Neuronal stem cell (in vitro differentiated cells): ENCODE measurements around the gene ZFAND2A.
A peak's percentile ranks its signal among the peaks of the same experiment; 100 is the strongest.
"Not testable (repeated sequence)": the region's sequence is repeated elsewhere in the genome, so short reads cannot be mapped to it uniquely, and the experiment has no call there.

ENCODE experiments used
- DNase-seq: peaks from one replicate; pipeline ENCODE4 v3.0.0-alpha.2; 2013; ENCODE audit warnings: low spot score
- H2AFZ ChIP-seq: one replicate; pipeline ENCODE4 v1.6.1; 2013; ENCODE audit warnings: mild to moderate bottlenecking, low read length, inconsistent platforms
- H2AK5ac ChIP-seq: 2 replicates; pipeline ENCODE4 v1.6.1; 2013; ENCODE audit warnings: low read depth, mild to moderate bottlenecking, inconsistent platforms, low read length, moderate library complexity, mixed read lengths
- H2BK120ac ChIP-seq: 2 replicates; pipeline ENCODE4 v1.6.1; 2013; ENCODE audit warnings: low read depth, mild to moderate bottlenecking, inconsistent platforms, low read length, moderate library complexity, mixed read lengths
- H2BK12ac ChIP-seq: one replicate; pipeline ENCODE4 v1.6.1; 2013; ENCODE audit warnings: low read length, inconsistent platforms
- H2BK15ac ChIP-seq: 2 replicates; pipeline ENCODE4 v1.6.1; 2013; ENCODE audit warnings: mild to moderate bottlenecking, low read length, inconsistent platforms, mixed read lengths
- H2BK5ac ChIP-seq: one replicate; pipeline ENCODE4 v1.6.1; 2013; ENCODE audit warnings: inconsistent platforms, mild to moderate bottlenecking, low read length, moderate library complexity
- H3K14ac ChIP-seq: one replicate; pipeline ENCODE4 v1.6.1; 2013; ENCODE audit warnings: low read length, inconsistent platforms
- H3K18ac ChIP-seq: 2 replicates; pipeline ENCODE4 v1.6.1; 2013; ENCODE audit warnings: low read length, inconsistent platforms
- H3K23ac ChIP-seq: 2 replicates; pipeline ENCODE4 v1.6.1; 2013; ENCODE audit warnings: low read depth, mild to moderate bottlenecking, mixed read lengths, low read length, inconsistent platforms; ENCODE audit not compliant: poor library complexity
- H3K27ac ChIP-seq: replicated peaks from 3 replicates; pipeline ENCODE4 v1.5.1; 2013; ENCODE audit warnings: low read length, inconsistent platforms
- H3K27me3 ChIP-seq, 3 experiments: 2 replicates each; pipeline ENCODE4 v1.6.1; 2013; ENCODE audit warnings: low read length in 3 of 3, mild to moderate bottlenecking in 2 of 3, inconsistent platforms in 1 of 3, low read depth in 1 of 3, mixed read lengths in 1 of 3, moderate library complexity in 1 of 3; ENCODE audit not compliant: control insufficient read depth in 3 of 3, insufficient read depth in 3 of 3
- H3K36me3 ChIP-seq, 2 donors: replicated peaks in 1 of 2; 2 replicates each; pipeline ENCODE4 v1.6.1; 2013; ENCODE audit warnings: low read length in 2 of 2; ENCODE audit not compliant: control insufficient read depth in 2 of 2, insufficient read depth in 2 of 2
- H3K4ac ChIP-seq: 2 replicates; pipeline ENCODE4 v1.6.1; 2013; ENCODE audit warnings: inconsistent platforms, mild to moderate bottlenecking, low read length, moderate library complexity
- H3K4me1 ChIP-seq, 2 donors: 1 replicate in 1 of 2; 2 replicates in 1 of 2; pipeline ENCODE4 v1.6.1; 2013; ENCODE audit warnings: low read length in 2 of 2, low read depth in 1 of 2; ENCODE audit not compliant: control insufficient read depth in 2 of 2, insufficient read depth in 1 of 2
- H3K4me2 ChIP-seq: one replicate; pipeline ENCODE4 v1.6.1; 2013; ENCODE audit warnings: mild to moderate bottlenecking, low read length, inconsistent platforms; ENCODE audit not compliant: insufficient read depth, poor library complexity, severe bottlenecking
- H3K4me3 ChIP-seq, 2 donors: 2 replicates each; pipeline ENCODE4 v1.5.1; 2013; ENCODE audit warnings: low read length in 2 of 2, mild to moderate bottlenecking in 2 of 2, inconsistent platforms in 1 of 2, moderate library complexity in 1 of 2
- H3K79me1 ChIP-seq: one replicate; pipeline ENCODE4 v1.6.1; 2013; ENCODE audit warnings: low read depth, mild to moderate bottlenecking, inconsistent platforms, low read length, moderate library complexity
- H3K9ac ChIP-seq: one replicate; pipeline ENCODE4 v1.6.1; 2013; ENCODE audit warnings: mild to moderate bottlenecking, low read depth, low read length, inconsistent platforms; ENCODE audit not compliant: poor library complexity
- H3K9me3 ChIP-seq, 2 donors: replicated peaks in 1 of 2; 2 replicates each; pipeline versions ENCODE3 to v1.6.1; 2013; ENCODE audit warnings: low read length in 2 of 2, mild to moderate bottlenecking in 2 of 2, inconsistent platforms in 1 of 2, low read depth in 1 of 2, mixed read lengths in 1 of 2, moderate library complexity in 1 of 2; ENCODE audit not compliant: control insufficient read depth in 2 of 2, insufficient read depth in 1 of 2
- H4K8ac ChIP-seq: one replicate; pipeline ENCODE4 v1.6.1; 2013; ENCODE audit warnings: low read depth, mild to moderate bottlenecking, inconsistent platforms, low read length, moderate library complexity
- H4K91ac ChIP-seq: one replicate; pipeline ENCODE4 v1.6.1; 2013; ENCODE audit warnings: low read length, low read depth, mild to moderate bottlenecking, inconsistent platforms; ENCODE audit not compliant: poor library complexity
- WGBS, 2 donors: extraction: QIAGEN DNeasy Blood & Tissue Kit; methylation state at CpG; one replicate each; pipeline ENCODE4 v1.1.7; 2013; ENCODE audit warnings: missing lambda C conversion rate in 2 of 2, mixed read lengths in 1 of 2; ENCODE audit not compliant: insufficient read length in 2 of 2, insufficient replicate concordance in 1 of 2; ENCODE audit errors: extremely low coverage in 2 of 2; 5-methylcytosine and 5-hydroxymethylcytosine counted together

ZFAND2A gene

GRCh38 chr7:1202914-1203313, 42.9 kb upstream of the ZFAND2A start:
- not testable (repeated sequence) for H2BK5ac ChIP-seq, H3K9ac ChIP-seq, H3K4ac ChIP-seq, H3K4me2 ChIP-seq, H3K14ac ChIP-seq, H2AFZ ChIP-seq, H2BK120ac ChIP-seq, H3K23ac ChIP-seq, H4K8ac ChIP-seq, H2BK15ac ChIP-seq, H3K36me3 ChIP-seq, H3K4me1 ChIP-seq, H2AK5ac ChIP-seq, DNase-seq, H3K27ac ChIP-seq, H3K79me1 ChIP-seq, H3K9me3 ChIP-seq, H3K18ac ChIP-seq, H3K4me3 ChIP-seq, H2BK12ac ChIP-seq, H4K91ac ChIP-seq
- WGBS, 2 donors, result no CpG with 5 or more reads among the region's 6 CpGs
- H3K27me3 ChIP-seq, result peaks cover 0 to 30% (median 0%) of the 10 kb centered on the region in 3 experiments

DNA sequence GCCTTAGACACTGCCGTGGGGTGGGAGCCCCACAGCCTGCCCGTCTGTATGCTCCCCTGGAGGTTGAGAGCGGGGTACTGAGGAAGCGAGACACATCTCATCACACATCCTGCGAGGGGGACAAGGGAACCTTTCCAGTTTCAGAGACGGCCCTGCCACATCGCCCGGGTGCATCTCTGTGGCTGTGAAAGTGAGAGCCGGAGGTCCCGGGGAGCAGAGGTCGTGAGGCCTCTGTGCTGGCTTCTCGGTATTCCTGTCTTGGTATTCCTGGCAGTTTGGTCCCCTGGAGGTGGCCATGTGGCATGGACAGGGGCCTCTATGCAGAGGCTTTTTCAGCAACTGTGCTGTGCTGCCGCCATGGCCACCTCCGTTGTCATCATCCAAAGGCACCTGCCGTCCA, 41.9 kb upstream of the ZFAND2A start:
- no peak overlapping the region for H3K4me2 ChIP-seq
- H4K91ac ChIP-seq, result no peak overlapping the region
- no peak for DNase-seq
- peak overlapping the region; percentile 1 for H2BK12ac ChIP-seq
- peaks cover 0 to 27% (median 0%) of the 10 kb centered on the region in 3 experiments for H3K27me3 ChIP-seq
- H3K18ac ChIP-seq, result no peak overlapping the region
- H3K4me3 ChIP-seq, result no peak overlapping the region
- H3K9ac ChIP-seq, result no peak overlapping the region
- no peaks in the 10 kb centered on the region for H3K36me3 ChIP-seq
- no peak overlapping the region for H3K23ac ChIP-seq
- no peaks in the 10 kb centered on the region for H3K79me1 ChIP-seq
- no peak overlapping the region for H2BK120ac ChIP-seq
- no peak overlapping the region for H2AFZ ChIP-seq
- H3K4ac ChIP-seq, result no peak overlapping the region
- WGBS, 2 donors, result no CpG with 5 or more reads among the region's 15 CpGs
- peak overlapping the region; percentile 67 for H2BK15ac ChIP-seq
- H3K4me1 ChIP-seq, result no peaks in the 10 kb centered on the region
- no peak overlapping the region for H2BK5ac ChIP-seq
- H3K9me3 ChIP-seq, result no peaks in the 10 kb centered on the region
- no peak overlapping the region for H3K14ac ChIP-seq
- no peak overlapping the region for H3K27ac ChIP-seq
- H4K8ac ChIP-seq, result no peak overlapping the region
- H2AK5ac ChIP-seq, result no peak overlapping the region

DNA sequence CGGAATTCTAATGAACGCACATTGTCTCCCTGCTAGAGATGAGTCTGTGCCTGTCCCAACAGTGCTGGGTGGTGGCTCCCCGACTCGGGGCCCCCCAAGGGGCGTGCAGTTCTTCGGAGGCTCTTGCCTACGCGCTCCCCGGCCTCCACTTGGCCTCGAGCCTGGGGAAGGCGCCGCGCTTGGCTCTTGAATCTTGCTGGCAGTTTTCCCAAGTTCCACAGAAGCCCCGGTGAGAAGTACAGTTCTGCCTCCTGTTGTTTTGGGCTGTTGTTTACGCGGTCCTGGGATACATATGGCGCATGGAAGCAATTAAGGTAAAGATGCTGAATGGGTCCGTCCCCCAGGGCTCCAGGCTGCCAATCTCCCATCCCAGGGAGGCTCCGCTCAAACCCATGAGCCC, 40.0 kb upstream of the ZFAND2A start:
- no peak overlapping the region for H2BK5ac ChIP-seq
- H3K4ac ChIP-seq, result no peak overlapping the region
- WGBS, 2 donors, result no CpG with 5 or more reads among the region's 19 CpGs
- H3K14ac ChIP-seq, result no peak overlapping the region
- H2BK120ac ChIP-seq, result peak overlapping the region; percentile 72
- H4K8ac ChIP-seq, result no peak overlapping the region
- H2BK15ac ChIP-seq, result peak overlapping the region; percentile 67
- H3K36me3 ChIP-seq, result no peaks in the 10 kb centered on the region
- H4K91ac ChIP-seq, result no peak overlapping the region
- no peak overlapping the region for H3K4me2 ChIP-seq
- no peaks in the 10 kb centered on the region for H3K4me1 ChIP-seq
- H3K27ac ChIP-seq, result no peak overlapping the region
- no peak for DNase-seq
- no peaks in the 10 kb centered on the region for H3K9me3 ChIP-seq
- no peak overlapping the region for H2BK12ac ChIP-seq
- H2AFZ ChIP-seq, result no peak overlapping the region
- no peak overlapping the region for H3K23ac ChIP-seq
- H3K4me3 ChIP-seq, result no peak overlapping the region
- peak overlapping the region; percentile 52 for H2AK5ac ChIP-seq
- H3K9ac ChIP-seq, result no peak overlapping the region
- H3K79me1 ChIP-seq, result no peaks in the 10 kb centered on the region
- H3K18ac ChIP-seq, result peak overlapping the region; percentile 38
- peaks cover 0 to 30% (median 0%) of the 10 kb centered on the region in 3 experiments for H3K27me3 ChIP-seq

GRCh38 chr7:1197997-1198625, 38.1 kb upstream of the ZFAND2A start:
- Histone ChIP-seq H3K27ac (no peak overlapping the region), H3K9ac (no peak overlapping the region)

More at GRCh38 chr7:1197997-1198625, 38.1 kb upstream of the ZFAND2A start:
- Histone ChIP-seq H3K18ac (peak overlapping the region; percentile 57), H3K4me3 (no peak overlapping the region), H3K4me1 (no peaks in the 10 kb centered on the region), H4K91ac (no peak overlapping the region), H3K4ac (no peak overlapping the region), H2AFZ (no peak overlapping the region), H2BK12ac (no peak overlapping the region), H3K79me1 (no peaks in the 10 kb centered on the region), H4K8ac (no peak overlapping the region), H2BK120ac (no peak overlapping the region), H3K23ac (no peak overlapping the region), H3K27me3 (peaks cover 0 to 40% (median 0%) of the 10 kb centered on the region in 3 experiments), H2BK15ac (no peak overlapping the region), H3K14ac (no peak overlapping the region), H2AK5ac (no peak overlapping the region), H3K9me3 (no peaks in the 10 kb centered on the region), H3K4me2 (no peak overlapping the region), H2BK5ac (no peak overlapping the region), H3K36me3 (no peaks in the 10 kb centered on the region)
- DNase-seq, result no peak
- WGBS, 2 donors, result no CpG with 5 or more reads among the region's 15 CpGs
